Esophagus squamous epithelium (tissue), 4 donors: ENCODE results near the gene RNF26.

Experiments used
- POLR2A ChIP-seq, 4 donors: fragments of 450-650 bp; IDR thresholded peaks; one replicate each; pipeline ENCODE4 v1.6.1; 2017; ENCODE audit warnings: antibody characterized with exemption in 4 of 4, mild to moderate bottlenecking in 4 of 4, moderate library complexity in 3 of 4
- TF ChIP-seq, protein P1 (sequence below), 6 experiments: fragments of 450-650 bp in 4 of 6; fragments of 200-600 bp in 2 of 6; sonication (generic) in 2 of 6; IDR thresholded peaks; one replicate each; pipeline ENCODE4 v1.5.1; 2016 to 2019; ENCODE audit warnings: antibody characterized with exemption in 6 of 6, mild to moderate bottlenecking in 4 of 6, moderate library complexity in 4 of 6

DNA sequence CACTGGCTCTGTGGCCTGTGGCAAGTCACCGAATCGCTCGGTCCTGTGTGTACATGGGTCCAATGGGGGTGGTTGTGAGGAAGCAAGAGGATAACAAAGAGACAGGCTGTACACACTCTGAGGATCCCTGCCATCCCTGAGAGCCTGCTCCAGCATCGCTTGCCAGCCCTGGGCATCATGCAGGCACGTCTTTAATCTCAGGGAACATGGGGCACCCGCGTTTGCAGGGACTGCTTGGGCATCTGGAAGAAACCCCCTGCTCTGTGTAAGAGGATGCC is 7.6 kb downstream of the RNF26 start:
- TF ChIP-seq, protein P1, sequence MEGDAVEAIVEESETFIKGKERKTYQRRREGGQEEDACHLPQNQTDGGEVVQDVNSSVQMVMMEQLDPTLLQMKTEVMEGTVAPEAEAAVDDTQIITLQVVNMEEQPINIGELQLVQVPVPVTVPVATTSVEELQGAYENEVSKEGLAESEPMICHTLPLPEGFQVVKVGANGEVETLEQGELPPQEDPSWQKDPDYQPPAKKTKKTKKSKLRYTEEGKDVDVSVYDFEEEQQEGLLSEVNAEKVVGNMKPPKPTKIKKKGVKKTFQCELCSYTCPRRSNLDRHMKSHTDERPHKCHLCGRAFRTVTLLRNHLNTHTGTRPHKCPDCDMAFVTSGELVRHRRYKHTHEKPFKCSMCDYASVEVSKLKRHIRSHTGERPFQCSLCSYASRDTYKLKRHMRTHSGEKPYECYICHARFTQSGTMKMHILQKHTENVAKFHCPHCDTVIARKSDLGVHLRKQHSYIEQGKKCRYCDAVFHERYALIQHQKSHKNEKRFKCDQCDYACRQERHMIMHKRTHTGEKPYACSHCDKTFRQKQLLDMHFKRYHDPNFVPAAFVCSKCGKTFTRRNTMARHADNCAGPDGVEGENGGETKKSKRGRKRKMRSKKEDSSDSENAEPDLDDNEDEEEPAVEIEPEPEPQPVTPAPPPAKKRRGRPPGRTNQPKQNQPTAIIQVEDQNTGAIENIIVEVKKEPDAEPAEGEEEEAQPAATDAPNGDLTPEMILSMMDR (IDR thresholded peaks at IDR 0.05), result no peak
- no peak for TF ChIP-seq POLR2A (IDR thresholded peaks at IDR 0.05)
